Measurements from ENCODE around the gene MTERF4. TPM values are rescaled to one million over a fixed set of nuclear protein-coding genes. Genes with fewer than 3 reads are reported as not detected.

MTERF4 gene
- total RNA-seq, 2 experiments from 2014 or later: 33.2 to 36.6 TPM

- Mint-ChIP-seq H3K4me1 (ENCODE audit: low read depth) (peaks cover 18% of the 10 kb centered on the region), H3K4me3 (no peak overlapping the region), H3K27me3 (no peaks in the 10 kb centered on the region), H3K9me3 (no peaks in the 10 kb centered on the region), H3K36me3 (ENCODE audit: low read depth) (peaks cover 59% of the 10 kb centered on the region), H3K27ac (peak overlapping the region; percentile 45)
- intact Hi-C loops (cut with micrococcal nuclease): loop anchor here (10.0 kb wide), 1 partner anchor 56 kb away; the partner anchor contains the start of gene PASK
- TF ChIP-seq CTCF (IDR thresholded peaks at IDR 0.05): no peak
- ATAC-seq (no peak), DNase-seq (no peak)
- CTCF ChIA-PET: interaction anchor here (3.3 kb wide), 1 partner anchor 10 kb away, joined by 12 read pairs; no protein-coding TSS in a partner anchor
- POLR2A ChIA-PET: no interaction called here
Measured at GRCh38 chr2:241088376-241088775, 13.7 kb downstream of the MTERF4 start.

DNA sequence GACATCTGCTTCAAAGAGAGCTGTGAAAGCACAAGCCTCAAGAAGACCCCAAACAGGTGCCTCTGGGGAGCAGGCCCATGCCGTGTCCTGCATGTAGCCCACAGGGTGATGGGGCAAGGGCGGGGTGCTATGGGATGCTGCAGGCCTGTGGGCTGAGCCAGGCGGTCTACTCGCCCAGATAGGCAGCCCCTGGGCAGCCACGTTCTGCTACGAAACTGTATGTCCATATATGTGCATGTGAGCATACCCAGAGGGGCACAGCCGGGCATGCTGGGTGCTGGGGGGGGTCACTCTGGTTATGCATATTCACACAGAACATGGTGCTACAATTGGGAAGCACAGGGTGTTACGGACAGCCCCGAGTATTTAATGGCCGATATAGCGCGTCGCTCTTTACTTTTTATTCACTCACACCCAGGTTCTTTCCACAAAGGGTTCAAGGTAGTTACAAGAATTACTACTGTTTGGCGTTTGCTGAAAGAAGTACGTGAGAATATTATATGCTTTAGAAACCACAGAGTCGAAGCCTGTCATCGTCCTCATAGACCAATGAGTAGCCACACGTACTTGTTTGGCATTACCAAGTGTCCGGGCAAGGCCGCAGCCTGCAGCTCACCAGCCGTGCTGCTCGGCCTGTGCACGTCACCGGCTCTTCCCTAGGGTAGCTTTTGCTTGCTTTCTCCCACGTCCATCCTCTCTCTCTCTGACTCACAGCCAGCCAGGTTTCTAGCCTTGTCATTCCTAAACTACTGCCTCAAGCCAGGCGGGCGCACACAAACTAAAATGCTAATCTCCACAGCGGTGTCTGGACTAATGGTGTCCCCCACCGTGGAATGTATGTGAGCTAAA, 14.4 kb downstream of the MTERF4 start:
- Mint-ChIP-seq H3K4me3 (no peak overlapping the region), H3K4me1 (ENCODE audit: low read depth) (peaks cover 18% of the 10 kb centered on the region), H3K36me3 (ENCODE audit: low read depth) (peaks cover 56% of the 10 kb centered on the region), H3K27ac (no peak overlapping the region), H3K27me3 (no peaks in the 10 kb centered on the region), H3K9me3 (no peaks in the 10 kb centered on the region)
- POLR2A ChIA-PET: interaction anchor here (0.8 kb wide), 1 partner anchor 61 kb away, joined by 3 read pairs; the partner anchor contains the start of gene PASK
- no peak for DNase-seq
- intact Hi-C loops (cut with micrococcal nuclease): loop anchor here (10.0 kb wide), 1 partner anchor 57 kb away; the partner anchor contains the start of gene PASK
- ATAC-seq: no peak
- no peak for TF ChIP-seq CTCF (IDR thresholded peaks at IDR 0.05)
- CTCF ChIA-PET: interaction anchor here (3.3 kb wide), 1 partner anchor 9 kb away, joined by 12 read pairs; no protein-coding TSS in a partner anchor

DNA sequence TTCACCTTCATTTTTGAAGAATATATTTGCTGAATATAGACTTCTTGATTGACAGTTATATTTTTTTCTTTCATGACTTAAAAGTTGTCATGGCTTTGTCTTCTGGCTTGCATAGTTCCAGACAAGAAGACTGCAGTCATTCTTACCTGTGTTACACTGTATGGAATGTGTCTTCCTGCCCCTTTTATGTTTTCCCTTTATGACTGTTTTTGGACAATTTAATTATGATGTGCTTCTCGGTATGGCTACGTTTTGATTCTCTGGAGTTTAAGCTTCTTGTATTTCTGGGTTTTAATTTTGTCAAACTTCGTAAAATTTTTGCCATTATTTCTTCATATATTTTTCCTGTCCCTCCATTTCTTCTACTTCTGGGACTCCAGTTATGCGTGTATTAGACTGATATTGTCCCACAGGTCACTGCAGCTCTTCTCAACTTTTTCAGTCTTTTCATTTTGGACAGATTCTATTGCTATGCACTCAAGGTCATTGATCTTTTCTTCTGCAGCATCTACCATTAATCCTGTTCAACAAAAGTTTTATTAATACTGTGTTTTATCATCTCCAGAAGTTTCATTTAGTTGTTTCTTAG, 17.1 kb downstream of the MTERF4 start:
- ChIA-PET CTCF (interaction anchor here (0.9 to 1.0 kb wide), 2 partner anchors 16 to 66 kb away, joined by 3 to 4 read pairs; partner anchors contain the start of gene PPP1R7), POLR2A (no interaction called here)
- no peak for ATAC-seq
- no peak for DNase-seq
- no peak for TF ChIP-seq CTCF (IDR thresholded peaks at IDR 0.05)
- Mint-ChIP-seq H3K4me3 (no peak overlapping the region), H3K4me1 (ENCODE audit: low read depth) (peaks cover 18% of the 10 kb centered on the region), H3K27me3 (no peaks in the 10 kb centered on the region), H3K9me3 (no peaks in the 10 kb centered on the region), H3K36me3 (ENCODE audit: low read depth) (peaks cover 46% of the 10 kb centered on the region), H3K27ac (no peak overlapping the region)
- intact Hi-C loops (cut with micrococcal nuclease): loop anchor here (10.0 kb wide), 1 partner anchor 60 kb away; the partner anchor contains the start of gene PASK

- ChIA-PET POLR2A (interaction anchor here (1.8 kb wide), 1 partner anchor 12 kb away, joined by 9 read pairs; no protein-coding TSS in a partner anchor), CTCF (no interaction called here)
- Mint-ChIP-seq H3K4me3 (no peak overlapping the region), H3K9me3 (no peaks in the 10 kb centered on the region), H3K4me1 (ENCODE audit: low read depth) (peaks cover 8% of the 10 kb centered on the region), H3K36me3 (ENCODE audit: low read depth) (peaks cover 34% of the 10 kb centered on the region), H3K27me3 (no peaks in the 10 kb centered on the region), H3K27ac (peak overlapping the region; percentile 0)
- intact Hi-C loops (cut with micrococcal nuclease): loop anchor here (10.0 kb wide), 1 partner anchor 62 kb away; the partner anchor contains the start of gene PASK
- ATAC-seq: no peak
- no peak for TF ChIP-seq CTCF (IDR thresholded peaks at IDR 0.05)
- DNase-seq: no peak
Measured at GRCh38 chr2:241083091-241083415, 19.0 kb downstream of the MTERF4 start.

Measured in activated CD8-positive, alpha-beta T cell treated with anti-CD3 and anti-CD28 coated beads for 36 hours (primary cell).